CD4-positive, alpha-beta T cell treated with Interleukin-6 at 100 ng/mL for 8 hours (primary cell): ENCODE data around the gene FBRSL1.
"Not testable (repeated sequence)": the region's sequence is repeated elsewhere in the genome, so short reads cannot be mapped to it uniquely, and the experiment has no call there.

Experiments used
- DNase-seq: peaks from one replicate; pipeline ENCODE4 v3.0.0-alpha.2; 2020; ENCODE audit warnings: mixed read lengths, low spot score

The FBRSL1 gene

GRCh38 chr12:132453361-132454192, 36.4 kb upstream of the FBRSL1 start:
- no peak for DNase-seq

GRCh38 chr12:132454193-132454932, 35.6 kb upstream of the FBRSL1 start:
- no peak for DNase-seq

- DNase-seq: no peak
Observed at GRCh38 chr12:132454933-132455418, 35.0 kb upstream of the FBRSL1 start.

GRCh38 chr12:132455565-132455964, 34.4 kb upstream of the FBRSL1 start:
- no peak for DNase-seq

GRCh38 chr12:132456186-132456943, 33.6 kb upstream of the FBRSL1 start:
- DNase-seq: no peak

- DNase-seq: no peak
Observed at GRCh38 chr12:132456944-132457495, 32.9 kb upstream of the FBRSL1 start.

- DNase-seq: no peak
Observed at GRCh38 chr12:132458441-132458840, 31.5 kb upstream of the FBRSL1 start.

GRCh38 chr12:132458846-132459641, 30.9 kb upstream of the FBRSL1 start:
- DNase-seq: no peak

- no peak for DNase-seq
Observed at GRCh38 chr12:132460571-132460970, 29.4 kb upstream of the FBRSL1 start.

- DNase-seq: no peak
Observed at GRCh38 chr12:132461526-132461925, 28.4 kb upstream of the FBRSL1 start.

- DNase-seq: no peak
Observed at GRCh38 chr12:132462788-132463187, 27.2 kb upstream of the FBRSL1 start.

GRCh38 chr12:132463284-132463924, 26.5 kb upstream of the FBRSL1 start:
- not testable (repeated sequence) for DNase-seq

- not testable (repeated sequence) for DNase-seq
Observed at GRCh38 chr12:132464304-132464703, 25.6 kb upstream of the FBRSL1 start.

- no peak for DNase-seq
Observed at GRCh38 chr12:132464820-132465219, 25.1 kb upstream of the FBRSL1 start.

- no peak for DNase-seq
Observed at GRCh38 chr12:132465269-132466190, 24.4 kb upstream of the FBRSL1 start.

- DNase-seq: no peak
Observed at GRCh38 chr12:132466241-132467201, 23.4 kb upstream of the FBRSL1 start.

GRCh38 chr12:132467511-132467910, 22.4 kb upstream of the FBRSL1 start:
- no peak for DNase-seq

GRCh38 chr12:132469423-132469822, 20.5 kb upstream of the FBRSL1 start:
- peak; percentile 20 for DNase-seq
